Esophagus muscularis mucosa (tissue), 3 donors: ENCODE results near the gene C1QTNF7.

ENCODE experiments used
- CTCF ChIP-seq, 3 experiments: fragments of 200-600 bp in 2 of 3; fragments of 450-650 bp in 1 of 3; sonication (generic) in 2 of 3; IDR thresholded peaks; one replicate each; pipeline ENCODE4 v1.5.1; 2017 to 2019; ENCODE audit warnings: antibody characterized with exemption in 3 of 3, mild to moderate bottlenecking in 2 of 3, moderate library complexity in 1 of 3
- POLR2A ChIP-seq: fragments of 450-650 bp; IDR thresholded peaks from one replicate; pipeline ENCODE4 v1.6.1; 2017; ENCODE audit warnings: antibody characterized with exemption, moderate library complexity, mild to moderate bottlenecking, low read depth

- TF ChIP-seq CTCF (IDR thresholded peaks at IDR 0.05) (no peak), POLR2A (no peak)
Measured at GRCh38 chr4:15482842-15483241, 55.0 kb downstream of the C1QTNF7 start.
